ENCODE data around the gene SEBOX.

The SEBOX gene

GRCh38 chr17:28397687-28398279 is 32.8 kb upstream of the SEBOX start:
- Mint-ChIP-seq H3K9me3 (no peaks in the 10 kb centered on the region), H3K4me3 (no peak overlapping the region), H3K4me1 (peaks cover 5% of the 10 kb centered on the region), H3K27ac (peak overlapping the region in 1 of 2 donors; percentile 8), H3K27me3 (no peaks in the 10 kb centered on the region)
- no peak for ATAC-seq
- no peak for DNase-seq

- ATAC-seq (no peak), DNase-seq (no peak)
- Mint-ChIP-seq H3K4me1 (peaks cover 5% of the 10 kb centered on the region), H3K27ac (peak overlapping the region in 1 of 2 donors; percentile 8), H3K9me3 (no peaks in the 10 kb centered on the region), H3K4me3 (no peak overlapping the region), H3K27me3 (no peaks in the 10 kb centered on the region)
These were observed 32.3 kb upstream of the SEBOX start for GRCh38 chr17:28397275-28397674.

GRCh38 chr17:28396635-28397239 is 31.7 kb upstream of the SEBOX start:
- Mint-ChIP-seq H3K9me3 (no peaks in the 10 kb centered on the region), H3K27ac (no peak overlapping the region), H3K27me3 (no peaks in the 10 kb centered on the region), H3K4me1 (no peaks in the 10 kb centered on the region), H3K4me3 (no peak overlapping the region)
- DNase-seq = no peak
- no peak for ATAC-seq

GRCh38 chr17:28395968-28396367 is 31.0 kb upstream of the SEBOX start:
- Mint-ChIP-seq H3K9me3 (no peaks in the 10 kb centered on the region), H3K4me3 (no peak overlapping the region), H3K4me1 (no peaks in the 10 kb centered on the region), H3K27me3 (no peaks in the 10 kb centered on the region), H3K27ac (peak overlapping the region in 1 of 2 donors; percentile 59)
- ATAC-seq (no peak), DNase-seq (no peak)

- no peak for DNase-seq
- H3K4me1 Mint-ChIP-seq = no peaks in the 10 kb centered on the region
- H3K4me3 Mint-ChIP-seq = no peak overlapping the region
- H3K27ac Mint-ChIP-seq = no peak overlapping the region
- H3K9me3 Mint-ChIP-seq = no peaks in the 10 kb centered on the region
- no peaks in the 10 kb centered on the region for H3K27me3 Mint-ChIP-seq
- ATAC-seq = no peak
These were observed 30.4 kb upstream of the SEBOX start for GRCh38 chr17:28395426-28395825.

GRCh38 chr17:28394337-28395116 is 29.5 kb upstream of the SEBOX start:
- Mint-ChIP-seq H3K27ac (no peak overlapping the region), H3K9me3 (no peaks in the 10 kb centered on the region), H3K27me3 (no peaks in the 10 kb centered on the region), H3K4me3 (no peak overlapping the region), H3K4me1 (no peaks in the 10 kb centered on the region)
- no peak for ATAC-seq
- no peak for DNase-seq

DNA sequence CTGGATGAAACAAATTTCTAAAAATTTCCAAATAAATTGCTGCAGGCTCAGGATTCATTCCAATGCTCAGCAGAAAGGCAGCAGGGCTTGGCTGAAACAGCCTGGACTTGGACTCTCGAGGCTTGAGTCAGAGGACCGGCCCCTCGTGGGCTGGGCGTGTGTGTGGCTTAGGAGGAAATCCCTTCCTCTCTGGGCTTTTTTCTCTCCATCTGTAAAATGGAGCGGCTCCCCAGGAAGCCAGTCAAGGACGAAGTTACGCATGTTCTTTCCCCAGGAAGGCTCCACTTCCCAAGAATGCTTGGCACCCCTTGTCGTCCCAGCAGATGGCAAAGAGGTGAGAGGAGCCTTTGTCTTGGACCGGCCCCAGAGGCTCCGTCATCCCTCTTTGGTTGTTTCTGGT is 27.5 kb upstream of the SEBOX start:
- Mint-ChIP-seq H3K27ac (no peak overlapping the region), H3K4me1 (no peaks in the 10 kb centered on the region), H3K4me3 (no peak overlapping the region), H3K9me3 (no peaks in the 10 kb centered on the region), H3K27me3 (no peaks in the 10 kb centered on the region)
- DNase-seq (no peak), ATAC-seq (no peak)

- Mint-ChIP-seq H3K9me3 (no peaks in the 10 kb centered on the region), H3K27me3 (no peaks in the 10 kb centered on the region), H3K4me1 (no peaks in the 10 kb centered on the region), H3K4me3 (no peak overlapping the region), H3K27ac (peak overlapping the region in 1 of 2 donors; percentile 67)
- ATAC-seq = no peak
- no peak for DNase-seq
These were observed 26.4 kb upstream of the SEBOX start for GRCh38 chr17:28391401-28391800.

DNA sequence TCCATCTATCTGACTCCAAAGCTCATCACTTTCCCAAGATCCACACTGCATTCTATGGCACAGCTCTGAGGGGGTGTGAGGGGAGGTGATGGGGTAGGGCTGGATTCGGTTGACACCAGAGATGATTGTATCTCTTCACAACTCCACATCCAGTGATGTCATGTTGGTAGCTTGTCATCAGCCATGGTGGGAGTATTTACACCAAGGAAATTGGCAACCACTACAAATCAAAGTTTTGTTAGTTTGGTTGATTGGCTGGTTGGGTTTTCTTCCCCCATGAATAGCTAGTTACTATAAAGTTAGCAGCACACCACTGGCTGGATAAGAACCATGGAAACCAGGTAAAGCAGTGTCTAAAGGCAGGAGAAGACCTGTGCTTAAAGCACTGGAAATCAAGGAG is 26.0 kb upstream of the SEBOX start:
- no peak for DNase-seq
- H3K4me1 Mint-ChIP-seq = no peaks in the 10 kb centered on the region
- no peaks in the 10 kb centered on the region for H3K27me3 Mint-ChIP-seq
- no peak for ATAC-seq
- H3K4me3 Mint-ChIP-seq = no peak overlapping the region
- no peak overlapping the region for H3K27ac Mint-ChIP-seq
- no peaks in the 10 kb centered on the region for H3K9me3 Mint-ChIP-seq

DNA sequence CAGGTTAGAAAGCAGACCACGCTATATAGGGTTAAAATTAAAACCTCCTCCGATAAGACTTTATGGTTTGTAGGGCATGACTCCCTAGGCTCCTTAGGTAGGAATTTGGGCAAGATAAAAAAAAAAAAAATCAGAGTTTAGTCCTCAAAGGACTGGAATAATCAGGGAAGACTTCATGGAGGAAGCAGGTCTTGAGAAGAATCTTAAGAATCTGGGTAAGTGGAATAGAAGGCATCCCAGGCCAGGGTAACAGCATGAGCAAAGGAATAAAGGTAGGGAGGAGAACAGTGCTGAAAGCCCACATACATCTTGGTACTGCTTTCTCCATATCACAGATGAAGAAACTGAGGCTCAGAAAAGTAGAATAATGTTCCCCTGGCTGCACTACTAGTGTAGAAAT is 25.6 kb upstream of the SEBOX start:
- Mint-ChIP-seq H3K27ac (no peak overlapping the region), H3K9me3 (no peaks in the 10 kb centered on the region), H3K4me3 (no peak overlapping the region), H3K4me1 (peaks cover 2% of the 10 kb centered on the region), H3K27me3 (no peaks in the 10 kb centered on the region)
- DNase-seq (no peak), ATAC-seq (no peak)

DNA sequence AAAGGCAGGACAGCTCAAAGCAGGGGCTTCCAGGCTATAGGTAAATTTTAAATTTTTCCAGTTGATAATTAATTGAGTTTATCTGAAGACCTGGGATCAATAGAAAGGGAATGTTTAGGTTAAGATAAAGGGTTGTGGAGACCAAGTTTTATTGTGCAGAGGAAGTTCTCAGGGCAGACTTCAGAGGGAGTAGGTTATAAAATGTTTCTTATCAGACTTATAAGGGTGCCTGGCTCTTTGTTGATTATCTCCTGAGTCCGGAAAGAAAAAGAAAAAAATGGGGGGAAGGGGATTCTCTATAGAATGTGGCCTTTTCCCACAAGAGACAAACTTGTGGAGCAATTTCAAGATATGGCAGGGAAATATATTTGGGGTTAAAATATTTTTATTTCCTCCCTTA is 25.1 kb upstream of the SEBOX start:
- peaks cover 6% of the 10 kb centered on the region for H3K4me1 Mint-ChIP-seq
- no peak overlapping the region for H3K27ac Mint-ChIP-seq
- ATAC-seq = no peak
- no peaks in the 10 kb centered on the region for H3K9me3 Mint-ChIP-seq
- H3K4me3 Mint-ChIP-seq = no peak overlapping the region
- H3K27me3 Mint-ChIP-seq = no peaks in the 10 kb centered on the region
- no peak for DNase-seq

- H3K4me3 Mint-ChIP-seq = no peak overlapping the region
- peaks cover 22% of the 10 kb centered on the region for H3K4me1 Mint-ChIP-seq
- no peaks in the 10 kb centered on the region for H3K27me3 Mint-ChIP-seq
- H3K9me3 Mint-ChIP-seq = no peaks in the 10 kb centered on the region
- DNase-seq = no peak
- no peak overlapping the region for H3K27ac Mint-ChIP-seq
- ATAC-seq = no peak
These were observed 23.1 kb upstream of the SEBOX start for GRCh38 chr17:28388106-28388505.

- peaks cover 7% of the 10 kb centered on the region for H3K27me3 Mint-ChIP-seq
- no peak overlapping the region for H3K27ac Mint-ChIP-seq
- peaks cover 29% of the 10 kb centered on the region for H3K4me1 Mint-ChIP-seq
- DNase-seq = no peak
- H3K9me3 Mint-ChIP-seq = no peaks in the 10 kb centered on the region
- H3K4me3 Mint-ChIP-seq = no peak overlapping the region
- no peak for ATAC-seq
These were observed 21.4 kb upstream of the SEBOX start for GRCh38 chr17:28386391-28386790.

GRCh38 chr17:28385406-28385805 is 20.4 kb upstream of the SEBOX start:
- no peak for DNase-seq
- Mint-ChIP-seq H3K27ac (no peak overlapping the region), H3K4me1 (peaks cover 34% of the 10 kb centered on the region), H3K9me3 (no peaks in the 10 kb centered on the region), H3K27me3 (peaks cover 8% of the 10 kb centered on the region), H3K4me3 (peak overlapping the region; percentile 84 to 93)
- peak; percentile 17 for ATAC-seq

GRCh38 chr17:28385037-28385400 is 20.0 kb upstream of the SEBOX start:
- H3K4me1 Mint-ChIP-seq = peaks cover 34% of the 10 kb centered on the region
- H3K9me3 Mint-ChIP-seq = no peaks in the 10 kb centered on the region
- ATAC-seq (peak; percentile 19), DNase-seq (no peak)
- peak overlapping the region in 1 of 2 donors; percentile 55 for H3K27ac Mint-ChIP-seq
- H3K4me3 Mint-ChIP-seq = peak overlapping the region; percentile 84 to 93
- peaks cover 8% of the 10 kb centered on the region for H3K27me3 Mint-ChIP-seq

DNA sequence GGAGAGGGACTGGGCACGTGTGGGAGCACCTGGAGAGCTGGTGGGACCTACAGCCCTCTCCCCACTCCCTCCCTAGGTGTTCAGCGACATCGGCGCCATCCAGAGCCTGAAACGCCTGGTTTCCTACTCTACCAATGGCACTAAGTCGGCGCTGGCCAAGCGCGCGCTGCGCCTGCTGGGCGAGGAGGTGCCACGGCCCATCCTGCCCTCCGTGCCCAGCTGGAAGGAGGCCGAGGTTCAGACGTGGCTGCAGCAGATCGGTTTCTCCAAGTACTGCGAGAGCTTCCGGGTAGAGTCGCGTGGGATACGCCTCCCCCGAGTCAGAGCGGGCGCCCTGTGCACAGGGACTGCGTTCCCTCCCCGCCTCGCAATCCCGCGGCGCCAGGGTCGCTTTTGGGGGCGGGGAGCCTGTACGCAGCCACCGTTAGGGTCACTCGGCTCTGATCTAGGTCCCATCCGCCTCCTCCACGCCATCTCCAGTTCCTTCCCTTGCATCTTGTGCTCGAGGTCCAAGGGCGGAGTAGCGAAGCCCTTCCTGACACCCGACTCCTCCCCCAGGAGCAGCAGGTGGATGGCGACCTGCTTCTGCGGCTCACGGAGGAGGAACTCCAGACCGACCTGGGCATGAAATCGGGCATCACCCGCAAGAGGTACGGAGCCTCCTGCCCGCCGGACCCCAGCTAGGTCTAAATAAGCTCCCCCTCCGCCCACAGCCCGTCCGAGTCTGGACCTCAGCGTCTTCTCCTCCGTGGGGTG is 19.5 kb upstream of the SEBOX start:
- H3K9me3 Mint-ChIP-seq = no peaks in the 10 kb centered on the region
- ATAC-seq = peak; percentile 96
- peak; percentile 62 to 69 for DNase-seq
- peaks cover 34% of the 10 kb centered on the region for H3K4me1 Mint-ChIP-seq
- H3K27ac Mint-ChIP-seq = peak overlapping the region; percentile 55 to 61
- peaks cover 8% of the 10 kb centered on the region for H3K27me3 Mint-ChIP-seq
- H3K4me3 Mint-ChIP-seq = peak overlapping the region; percentile 84 to 93
